Mammary epithelial cell (primary cell): ENCODE results near the gene MSI2.

ENCODE experiments used
- EZH2 ChIP-seq: IDR thresholded peaks from 2 replicates; pipeline ENCODE4 v1.6.1; 2012; ENCODE audit warnings: low read length, inconsistent platforms, borderline replicate concordance
- TF ChIP-seq, protein P1 (sequence below), 2 donors: IDR thresholded peaks in 1 of 2; conservative IDR thresholded peaks in 1 of 2; 2 replicates each; pipeline ENCODE4 v1.5.1; 2011 to 2012; ENCODE audit warnings: inconsistent platforms in 2 of 2, low read length in 2 of 2, mild to moderate bottlenecking in 2 of 2, control low read depth in 1 of 2, low read depth in 1 of 2; ENCODE audit not compliant: insufficient read depth in 1 of 2; ENCODE audit errors: extremely low read depth in 1 of 2

DNA sequence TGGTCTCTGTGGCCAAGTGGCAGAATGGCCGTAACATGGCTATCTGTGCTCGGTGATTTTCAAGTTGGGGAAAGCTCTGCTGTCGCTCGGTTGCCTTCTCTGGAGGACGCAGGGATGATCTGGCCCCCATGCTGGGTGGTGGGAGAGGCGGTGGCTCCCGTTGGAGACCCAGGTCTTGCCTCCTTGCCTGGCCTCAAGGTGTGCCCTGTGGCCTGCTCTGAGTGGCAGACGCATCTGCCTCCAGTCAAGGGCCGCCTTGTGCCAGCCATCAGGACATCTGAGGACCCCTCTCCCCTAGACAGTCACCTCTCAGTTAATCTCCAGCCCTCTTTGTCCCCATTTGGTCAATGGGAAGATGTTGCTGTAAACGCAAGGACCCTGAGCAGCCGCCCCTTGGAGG, 322.9 kb downstream of the MSI2 start:
- TF ChIP-seq, protein P1, sequence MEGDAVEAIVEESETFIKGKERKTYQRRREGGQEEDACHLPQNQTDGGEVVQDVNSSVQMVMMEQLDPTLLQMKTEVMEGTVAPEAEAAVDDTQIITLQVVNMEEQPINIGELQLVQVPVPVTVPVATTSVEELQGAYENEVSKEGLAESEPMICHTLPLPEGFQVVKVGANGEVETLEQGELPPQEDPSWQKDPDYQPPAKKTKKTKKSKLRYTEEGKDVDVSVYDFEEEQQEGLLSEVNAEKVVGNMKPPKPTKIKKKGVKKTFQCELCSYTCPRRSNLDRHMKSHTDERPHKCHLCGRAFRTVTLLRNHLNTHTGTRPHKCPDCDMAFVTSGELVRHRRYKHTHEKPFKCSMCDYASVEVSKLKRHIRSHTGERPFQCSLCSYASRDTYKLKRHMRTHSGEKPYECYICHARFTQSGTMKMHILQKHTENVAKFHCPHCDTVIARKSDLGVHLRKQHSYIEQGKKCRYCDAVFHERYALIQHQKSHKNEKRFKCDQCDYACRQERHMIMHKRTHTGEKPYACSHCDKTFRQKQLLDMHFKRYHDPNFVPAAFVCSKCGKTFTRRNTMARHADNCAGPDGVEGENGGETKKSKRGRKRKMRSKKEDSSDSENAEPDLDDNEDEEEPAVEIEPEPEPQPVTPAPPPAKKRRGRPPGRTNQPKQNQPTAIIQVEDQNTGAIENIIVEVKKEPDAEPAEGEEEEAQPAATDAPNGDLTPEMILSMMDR (conservative IDR thresholded peaks at IDR 0.05 in 1 of 2, IDR thresholded peaks at IDR 0.05 in 1 of 2; ENCODE audit: extremely low read depth in 1 of 2, insufficient read depth in 1 of 2, low read depth in 1 of 2, low read length in 2 of 2): no peak
- TF ChIP-seq EZH2: no peak
